ENCODE data around the gene TSPAN31. TPM values are rescaled to one million over a fixed set of nuclear protein-coding genes. Genes with fewer than 3 reads are reported as not detected.
"Not testable (repeated sequence)": the region's sequence is repeated elsewhere in the genome, so short reads cannot be mapped to it uniquely, and the experiment has no call there.

TSPAN31 gene
- total RNA-seq, 1 experiment from 2014 or later: 42.7 TPM

- Histone ChIP-seq H3K9ac (ENCODE audit: low read length) (no peak overlapping the region), H3K4me1 (ENCODE audit: low read length) (peaks cover 10% of the 10 kb centered on the region), H3K36me3 (ENCODE audit: insufficient read depth, low read length) (peaks cover 28% of the 10 kb centered on the region)
These were observed 24.8 kb upstream of the TSPAN31 start for GRCh38 chr12:57719777-57720605.

GRCh38 chr12:57720606-57721595 is 23.9 kb upstream of the TSPAN31 start:
- H3K4me2 ChIP-seq (ENCODE audit: low read depth, low read length, poor library complexity, severe bottlenecking): no peak overlapping the region
- H3K4me3 ChIP-seq (ENCODE audit: low read length): no peak overlapping the region
- H3K36me3 ChIP-seq (ENCODE audit: insufficient read depth, low read length): peaks cover 24% of the 10 kb centered on the region
- H4K20me1 ChIP-seq (ENCODE audit: insufficient read depth, low read depth, low read length): no peaks in the 10 kb centered on the region
- no peaks in the 10 kb centered on the region for H3K27me3 ChIP-seq (ENCODE audit: low read length)
- no peak overlapping the region for H3K9ac ChIP-seq (ENCODE audit: low read length)
- no peaks in the 10 kb centered on the region for H3K9me3 ChIP-seq (ENCODE audit: low read length)
- no peaks in the 10 kb centered on the region for H3K9me2 ChIP-seq (replicated peaks; ENCODE audit: insufficient read depth, low read length)
- H3K4me1 ChIP-seq (ENCODE audit: low read length): peaks cover 3% of the 10 kb centered on the region; the same call in 1 of the 2 replicates
- DNase-seq: no peak
- H3K79me2 ChIP-seq (ENCODE audit: low read length): no peaks in the 10 kb centered on the region
- no peak overlapping the region for H3K27ac ChIP-seq (ENCODE audit: low read length)
- H2AFZ ChIP-seq (ENCODE audit: low read length): no peak overlapping the region

More at GRCh38 chr12:57719777-57720605, 24.8 kb upstream of the TSPAN31 start:
- no peaks in the 10 kb centered on the region for H4K20me1 ChIP-seq (ENCODE audit: insufficient read depth, low read depth, low read length)
- no peaks in the 10 kb centered on the region for H3K9me3 ChIP-seq (ENCODE audit: low read length)
- H3K79me2 ChIP-seq (ENCODE audit: low read length): no peaks in the 10 kb centered on the region
- no peak for DNase-seq
- H3K4me2 ChIP-seq (ENCODE audit: low read depth, low read length, poor library complexity, severe bottlenecking): no peak overlapping the region
- no peak overlapping the region for H2AFZ ChIP-seq (ENCODE audit: low read length)
- H3K4me3 ChIP-seq (ENCODE audit: low read length): no peak overlapping the region
- no peak overlapping the region for H3K27ac ChIP-seq (ENCODE audit: low read length)
- H3K27me3 ChIP-seq (ENCODE audit: low read length): no peaks in the 10 kb centered on the region
- H3K9me2 ChIP-seq (replicated peaks; ENCODE audit: insufficient read depth, low read length): no peaks in the 10 kb centered on the region

- not testable (repeated sequence) for H3K27ac ChIP-seq (ENCODE audit: low read length); DNase-seq; H3K9me3 ChIP-seq (ENCODE audit: low read length); H3K9me2 ChIP-seq (replicated peaks; ENCODE audit: insufficient read depth, low read length); H3K4me3 ChIP-seq (ENCODE audit: low read length); H3K4me2 ChIP-seq (ENCODE audit: low read depth, low read length, poor library complexity, severe bottlenecking); H3K9ac ChIP-seq (ENCODE audit: low read length); H4K20me1 ChIP-seq (ENCODE audit: insufficient read depth, low read depth, low read length); H3K4me1 ChIP-seq (ENCODE audit: low read length); H3K79me2 ChIP-seq (ENCODE audit: low read length); H3K27me3 ChIP-seq (ENCODE audit: low read length); H2AFZ ChIP-seq (ENCODE audit: low read length)
- H3K36me3 ChIP-seq (ENCODE audit: insufficient read depth, low read length): peaks cover 13% of the 10 kb centered on the region
These were observed 22.8 kb upstream of the TSPAN31 start for GRCh38 chr12:57721846-57722608.

- Histone ChIP-seq H3K4me3 (ENCODE audit: low read length) (no peak overlapping the region), H3K4me2 (ENCODE audit: low read depth, low read length, poor library complexity, severe bottlenecking) (no peak overlapping the region), H3K4me1 (ENCODE audit: low read length) (no peaks in the 10 kb centered on the region), H3K79me2 (ENCODE audit: low read length) (no peaks in the 10 kb centered on the region), H2AFZ (ENCODE audit: low read length) (no peak overlapping the region), H3K27ac (ENCODE audit: low read length) (no peak overlapping the region), H3K9me3 (ENCODE audit: low read length) (no peaks in the 10 kb centered on the region), H3K36me3 (ENCODE audit: insufficient read depth, low read length) (peaks cover 10% of the 10 kb centered on the region; the same call in 1 of the 2 replicates), H4K20me1 (ENCODE audit: insufficient read depth, low read depth, low read length) (no peaks in the 10 kb centered on the region), H3K9ac (ENCODE audit: low read length) (no peak overlapping the region), H3K27me3 (ENCODE audit: low read length) (no peaks in the 10 kb centered on the region), H3K9me2 (replicated peaks; ENCODE audit: insufficient read depth, low read length) (no peaks in the 10 kb centered on the region)
- no peak for DNase-seq
These were observed 21.9 kb upstream of the TSPAN31 start for GRCh38 chr12:57722716-57723629.

GRCh38 chr12:57723630-57723962 is 21.2 kb upstream of the TSPAN31 start:
- H3K9me2 ChIP-seq (replicated peaks; ENCODE audit: insufficient read depth, low read length): no peaks in the 10 kb centered on the region
- no peaks in the 10 kb centered on the region for H4K20me1 ChIP-seq (ENCODE audit: insufficient read depth, low read depth, low read length)
- H3K4me1 ChIP-seq (ENCODE audit: low read length): no peaks in the 10 kb centered on the region
- no peaks in the 10 kb centered on the region for H3K27me3 ChIP-seq (ENCODE audit: low read length)
- H3K36me3 ChIP-seq (ENCODE audit: insufficient read depth, low read length): peaks cover 8% of the 10 kb centered on the region; the same call in 1 of the 2 replicates
- no peak overlapping the region for H3K9ac ChIP-seq (ENCODE audit: low read length)
- no peak overlapping the region for H3K4me3 ChIP-seq (ENCODE audit: low read length)
- H3K4me2 ChIP-seq (ENCODE audit: low read depth, low read length, poor library complexity, severe bottlenecking): no peak overlapping the region
- no peak overlapping the region for H3K27ac ChIP-seq (ENCODE audit: low read length)
- H2AFZ ChIP-seq (ENCODE audit: low read length): no peak overlapping the region
- no peaks in the 10 kb centered on the region for H3K9me3 ChIP-seq (ENCODE audit: low read length)
- no peak for DNase-seq
- no peaks in the 10 kb centered on the region for H3K79me2 ChIP-seq (ENCODE audit: low read length)

GRCh38 chr12:57724003-57724935 is 20.6 kb upstream of the TSPAN31 start:
- no peak overlapping the region for H3K27ac ChIP-seq (ENCODE audit: low read length)
- H3K9ac ChIP-seq (ENCODE audit: low read length): no peak overlapping the region

More at GRCh38 chr12:57724003-57724935, 20.6 kb upstream of the TSPAN31 start:
- Histone ChIP-seq H3K4me3 (ENCODE audit: low read length) (no peak overlapping the region), H4K20me1 (ENCODE audit: insufficient read depth, low read depth, low read length) (no peaks in the 10 kb centered on the region), H3K79me2 (ENCODE audit: low read length) (no peaks in the 10 kb centered on the region), H3K4me2 (ENCODE audit: low read depth, low read length, poor library complexity, severe bottlenecking) (no peak overlapping the region), H3K9me2 (replicated peaks; ENCODE audit: insufficient read depth, low read length) (no peaks in the 10 kb centered on the region), H3K36me3 (ENCODE audit: insufficient read depth, low read length) (0 out of 2 replicates have a peak, but pooled peaks cover 5% of the 10 kb centered on the region), H3K4me1 (ENCODE audit: low read length) (no peaks in the 10 kb centered on the region), H3K9me3 (ENCODE audit: low read length) (no peaks in the 10 kb centered on the region), H2AFZ (ENCODE audit: low read length) (no peak overlapping the region), H3K27me3 (ENCODE audit: low read length) (no peaks in the 10 kb centered on the region)
- no peak for DNase-seq

All from Karpas-422 (cell line).